Panc1 (cell line): ENCODE results near the gene SSTR5.

ENCODE experiments used
- POLR2AphosphoS5 ChIP-seq: IDR thresholded peaks from 2 replicates; pipeline ENCODE4 v1.6.1; 2012; ENCODE audit warnings: mild to moderate bottlenecking, low read depth, low read length, moderate library complexity
- SIN3A ChIP-seq: IDR thresholded peaks from 2 replicates; pipeline ENCODE4 v1.6.1; 2012; ENCODE audit warnings: low read depth, mild to moderate bottlenecking, low read length, moderate library complexity, borderline replicate concordance; ENCODE audit not compliant: insufficient read depth
- TCF7L2 ChIP-seq: IDR thresholded peaks from 2 replicates; pipeline ENCODE4 v1.6.1; 2011; ENCODE audit warnings: mild to moderate bottlenecking, low read depth, low read length, inconsistent platforms
- TF ChIP-seq, protein P1 (sequence below): fragments of 450-650 bp; IDR thresholded peaks from 2 replicates; pipeline ENCODE4 v1.5.1; 2017; ENCODE audit warnings: mild to moderate bottlenecking
- TF ChIP-seq, protein P2 (sequence below), 2 experiments: IDR thresholded peaks; 2 replicates each; pipeline ENCODE4 v1.6.1; 2011 to 2012; ENCODE audit warnings: low read depth in 2 of 2, control low read depth in 1 of 2, low read length in 1 of 2, mild to moderate bottlenecking in 1 of 2, moderate library complexity in 1 of 2; ENCODE audit not compliant: insufficient read depth in 1 of 2

DNA sequence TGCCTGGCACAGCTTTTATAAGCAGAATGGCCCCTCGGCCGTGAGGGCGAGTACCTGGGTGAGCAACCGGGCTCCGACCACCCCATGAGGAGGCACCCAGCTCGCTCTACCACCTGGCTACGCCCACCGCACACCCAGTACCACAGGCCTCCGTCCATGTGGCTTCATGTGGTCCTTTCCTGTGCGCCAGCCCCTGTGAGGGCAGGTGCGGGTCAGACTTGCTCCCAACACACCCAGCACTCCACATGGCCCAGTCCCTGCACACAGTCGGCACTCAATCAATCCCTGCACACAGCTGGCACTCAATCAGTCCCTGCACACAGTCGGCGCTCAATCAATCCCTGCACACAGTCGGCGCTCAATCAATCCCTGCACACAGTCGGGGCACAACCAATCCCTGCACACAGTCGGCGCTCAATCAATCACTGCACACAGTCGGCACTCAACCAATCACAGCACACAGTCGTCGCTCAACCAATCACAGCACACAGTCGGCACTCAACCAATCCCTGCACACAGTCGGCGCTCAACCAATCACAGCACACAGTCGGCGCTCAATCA is 19.5 kb downstream of the SSTR5 start:
- TF ChIP-seq, protein P1, sequence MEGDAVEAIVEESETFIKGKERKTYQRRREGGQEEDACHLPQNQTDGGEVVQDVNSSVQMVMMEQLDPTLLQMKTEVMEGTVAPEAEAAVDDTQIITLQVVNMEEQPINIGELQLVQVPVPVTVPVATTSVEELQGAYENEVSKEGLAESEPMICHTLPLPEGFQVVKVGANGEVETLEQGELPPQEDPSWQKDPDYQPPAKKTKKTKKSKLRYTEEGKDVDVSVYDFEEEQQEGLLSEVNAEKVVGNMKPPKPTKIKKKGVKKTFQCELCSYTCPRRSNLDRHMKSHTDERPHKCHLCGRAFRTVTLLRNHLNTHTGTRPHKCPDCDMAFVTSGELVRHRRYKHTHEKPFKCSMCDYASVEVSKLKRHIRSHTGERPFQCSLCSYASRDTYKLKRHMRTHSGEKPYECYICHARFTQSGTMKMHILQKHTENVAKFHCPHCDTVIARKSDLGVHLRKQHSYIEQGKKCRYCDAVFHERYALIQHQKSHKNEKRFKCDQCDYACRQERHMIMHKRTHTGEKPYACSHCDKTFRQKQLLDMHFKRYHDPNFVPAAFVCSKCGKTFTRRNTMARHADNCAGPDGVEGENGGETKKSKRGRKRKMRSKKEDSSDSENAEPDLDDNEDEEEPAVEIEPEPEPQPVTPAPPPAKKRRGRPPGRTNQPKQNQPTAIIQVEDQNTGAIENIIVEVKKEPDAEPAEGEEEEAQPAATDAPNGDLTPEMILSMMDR, result no peak
- TF ChIP-seq POLR2AphosphoS5, result no peak
- TF ChIP-seq, protein P2, sequence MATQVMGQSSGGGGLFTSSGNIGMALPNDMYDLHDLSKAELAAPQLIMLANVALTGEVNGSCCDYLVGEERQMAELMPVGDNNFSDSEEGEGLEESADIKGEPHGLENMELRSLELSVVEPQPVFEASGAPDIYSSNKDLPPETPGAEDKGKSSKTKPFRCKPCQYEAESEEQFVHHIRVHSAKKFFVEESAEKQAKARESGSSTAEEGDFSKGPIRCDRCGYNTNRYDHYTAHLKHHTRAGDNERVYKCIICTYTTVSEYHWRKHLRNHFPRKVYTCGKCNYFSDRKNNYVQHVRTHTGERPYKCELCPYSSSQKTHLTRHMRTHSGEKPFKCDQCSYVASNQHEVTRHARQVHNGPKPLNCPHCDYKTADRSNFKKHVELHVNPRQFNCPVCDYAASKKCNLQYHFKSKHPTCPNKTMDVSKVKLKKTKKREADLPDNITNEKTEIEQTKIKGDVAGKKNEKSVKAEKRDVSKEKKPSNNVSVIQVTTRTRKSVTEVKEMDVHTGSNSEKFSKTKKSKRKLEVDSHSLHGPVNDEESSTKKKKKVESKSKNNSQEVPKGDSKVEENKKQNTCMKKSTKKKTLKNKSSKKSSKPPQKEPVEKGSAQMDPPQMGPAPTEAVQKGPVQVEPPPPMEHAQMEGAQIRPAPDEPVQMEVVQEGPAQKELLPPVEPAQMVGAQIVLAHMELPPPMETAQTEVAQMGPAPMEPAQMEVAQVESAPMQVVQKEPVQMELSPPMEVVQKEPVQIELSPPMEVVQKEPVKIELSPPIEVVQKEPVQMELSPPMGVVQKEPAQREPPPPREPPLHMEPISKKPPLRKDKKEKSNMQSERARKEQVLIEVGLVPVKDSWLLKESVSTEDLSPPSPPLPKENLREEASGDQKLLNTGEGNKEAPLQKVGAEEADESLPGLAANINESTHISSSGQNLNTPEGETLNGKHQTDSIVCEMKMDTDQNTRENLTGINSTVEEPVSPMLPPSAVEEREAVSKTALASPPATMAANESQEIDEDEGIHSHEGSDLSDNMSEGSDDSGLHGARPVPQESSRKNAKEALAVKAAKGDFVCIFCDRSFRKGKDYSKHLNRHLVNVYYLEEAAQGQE (IDR thresholded peaks at IDR 0.05; ENCODE audit: insufficient read depth in 1 of 2, low read depth in 2 of 2, low read length in 1 of 2), result no peak
- TF ChIP-seq TCF7L2, result no peak
- no peak for TF ChIP-seq SIN3A
